Renal pelvis (tissue), 4 donors: Measurements from ENCODE around the gene BACH2. TPM values are rescaled to one million over a fixed set of nuclear protein-coding genes. Genes with fewer than 3 reads are reported as not detected.
"Not testable (repeated sequence)": the region's sequence is repeated elsewhere in the genome, so short reads cannot be mapped to it uniquely, and the experiment has no call there.

Source experiments
- DNase-seq: peaks from one replicate; pipeline ENCODE4 v3.0.0-alpha.2; 2013
- polyA plus RNA-seq, 3 donors: library from polyadenylated mRNA; unstranded; fragments of 120-200 nt; gene quantifications; one replicate each; pipeline ENCODE4 v1.2.1, GENCODE V29; 2013; ENCODE audit not compliant: insufficient read length in 3 of 3

The BACH2 gene
- polyA plus RNA-seq, 3 donors: 9.2 to 11.0 (median 9.9) TPM

- no peak for DNase-seq
These were observed 110.6 kb downstream of the BACH2 start for GRCh38 chr6:90186026-90186425.

GRCh38 chr6:90184334-90185298, 112.0 kb downstream of the BACH2 start:
- peak; percentile 46 for DNase-seq

DNA sequence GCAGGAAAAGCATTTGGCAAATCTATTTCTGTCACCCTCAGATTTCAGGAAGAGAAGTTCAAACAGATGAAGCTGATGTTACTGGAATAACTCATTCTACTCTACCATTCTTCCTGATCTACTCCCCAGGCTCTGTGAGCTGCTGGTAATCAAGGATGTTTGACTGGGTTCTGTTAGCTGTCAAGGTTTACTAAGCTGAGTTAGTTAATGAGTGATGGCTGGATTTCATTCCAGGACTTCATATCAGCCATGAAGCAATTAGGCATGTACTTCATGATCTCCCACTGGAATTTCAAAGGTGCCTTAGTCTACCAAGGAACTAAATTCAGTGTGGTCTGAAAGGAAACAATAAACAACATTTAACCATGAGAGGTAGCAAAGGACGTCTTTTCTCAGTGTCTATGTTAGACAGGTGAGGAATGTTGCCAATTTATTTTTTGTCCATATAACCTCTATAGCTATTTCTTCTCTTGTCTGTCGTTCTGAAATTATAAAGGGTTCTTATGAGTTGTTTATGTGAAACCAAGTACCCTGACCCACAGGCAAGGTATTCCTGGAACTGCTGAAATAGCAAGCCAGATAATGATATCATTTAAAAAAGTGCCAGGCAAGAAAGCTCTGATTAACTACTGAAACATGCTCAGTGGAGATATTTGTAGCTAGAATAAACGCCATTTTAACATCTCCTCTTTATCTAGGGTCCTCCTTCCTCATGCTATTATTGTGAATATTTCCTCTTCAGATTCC, 112.9 kb downstream of the BACH2 start:
- DNase-seq: peak; percentile 42

DNA sequence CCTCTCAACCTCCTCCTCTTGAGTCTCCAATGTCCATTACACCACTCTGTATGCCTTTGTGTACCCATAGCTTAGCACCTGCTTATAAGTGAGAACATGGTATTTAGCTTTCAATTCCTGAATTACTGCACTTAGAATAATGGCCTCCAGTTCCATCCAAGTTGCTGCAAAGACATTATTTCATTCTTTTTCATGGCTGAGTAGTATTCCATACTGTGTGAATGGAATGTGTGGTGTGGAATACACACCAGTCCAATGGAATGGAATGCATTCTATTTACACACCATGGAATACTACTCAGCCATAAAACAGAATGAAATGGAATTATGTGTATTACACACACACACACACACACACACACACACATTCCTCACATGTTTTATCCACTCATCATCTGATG, 116.1 kb downstream of the BACH2 start:
- DNase-seq: no peak

GRCh38 chr6:90179190-90180169, 117.2 kb downstream of the BACH2 start:
- DNase-seq: no peak

- DNase-seq: no peak
These were observed 118.2 kb downstream of the BACH2 start for GRCh38 chr6:90178384-90178855.

DNA sequence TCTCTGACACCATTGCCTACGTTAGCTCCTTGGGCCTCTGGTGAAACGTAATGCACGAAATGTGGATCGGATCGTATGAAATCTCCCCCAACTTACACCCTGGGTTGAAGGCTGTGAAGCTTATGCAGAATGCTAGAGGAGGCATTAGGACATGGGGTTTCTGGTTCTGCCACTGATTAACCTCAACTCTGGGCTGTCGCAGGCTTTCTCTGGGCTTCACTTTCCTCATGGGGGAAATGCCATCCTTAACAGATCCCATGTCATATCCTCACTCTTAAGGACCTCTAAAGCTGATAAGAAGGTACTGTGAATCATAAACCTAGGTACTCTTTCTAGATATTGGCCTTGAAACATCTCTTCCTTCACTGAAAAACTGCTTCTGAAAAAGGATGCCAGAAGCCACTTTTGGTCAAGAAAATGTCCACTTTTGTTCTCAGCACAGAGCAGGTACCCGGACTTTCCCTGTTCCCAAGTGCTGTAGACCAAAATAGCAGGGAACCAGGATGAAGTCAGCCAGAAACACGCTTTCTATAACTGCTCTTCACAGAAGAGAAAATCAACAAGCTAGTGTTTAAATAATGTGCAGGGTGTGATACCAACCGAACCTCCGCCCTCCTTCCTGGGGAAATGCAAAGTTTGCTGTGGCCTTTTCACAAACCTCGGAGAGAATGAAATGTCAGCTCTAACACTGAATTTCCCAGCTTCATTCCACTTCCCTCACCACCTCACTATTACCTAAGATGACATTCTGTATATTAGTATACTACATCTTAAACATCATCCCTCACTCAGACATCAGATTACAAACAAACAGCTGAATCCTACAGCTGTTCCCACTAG, 118.9 kb downstream of the BACH2 start:
- DNase-seq: no peak

GRCh38 chr6:90175627-90176538, 120.8 kb downstream of the BACH2 start:
- DNase-seq: no peak

GRCh38 chr6:90173262-90173925, 123.2 kb downstream of the BACH2 start:
- no peak for DNase-seq

GRCh38 chr6:90170601-90171000, 126.0 kb downstream of the BACH2 start:
- no peak for DNase-seq

DNA sequence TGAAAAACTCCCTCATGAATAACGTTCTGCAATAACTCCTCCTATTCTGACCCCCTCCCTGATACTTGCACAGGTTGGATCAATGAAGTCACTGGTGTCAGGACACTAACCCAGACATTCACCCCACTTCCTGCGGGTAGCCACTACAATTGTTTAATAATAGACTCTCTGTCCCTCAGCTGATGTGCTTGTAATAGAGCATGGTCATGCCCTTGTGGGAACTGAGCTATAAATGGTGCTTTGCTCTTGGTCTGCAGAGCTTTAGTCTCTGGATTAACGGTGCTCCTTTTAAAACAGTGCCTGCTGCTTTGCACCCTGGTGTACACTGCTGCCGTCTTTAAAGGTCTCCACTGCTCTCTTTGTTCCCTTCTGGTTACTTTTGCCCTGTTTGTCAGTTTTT, 127.3 kb downstream of the BACH2 start:
- no peak for DNase-seq

DNA sequence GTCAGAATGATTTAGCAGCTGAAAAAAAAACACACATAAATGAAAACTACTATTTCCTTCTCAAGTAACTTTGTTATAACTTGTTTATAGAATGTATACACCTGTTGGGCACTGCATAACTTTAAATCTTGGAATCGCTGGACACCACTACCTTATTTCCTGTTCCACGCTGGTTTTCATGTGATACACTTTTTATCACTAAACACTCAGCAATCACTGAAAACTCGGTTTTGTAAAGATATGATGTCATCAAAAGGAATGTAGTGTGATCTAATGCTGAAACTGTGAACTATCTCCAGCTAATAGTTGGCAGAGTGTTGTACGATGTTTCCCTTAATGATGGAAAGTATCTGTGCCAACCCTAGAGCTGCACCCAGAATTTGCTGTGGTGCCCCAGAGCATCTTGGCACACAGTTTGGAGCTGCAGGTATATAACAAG, 127.9 kb downstream of the BACH2 start:
- no peak for DNase-seq

DNA sequence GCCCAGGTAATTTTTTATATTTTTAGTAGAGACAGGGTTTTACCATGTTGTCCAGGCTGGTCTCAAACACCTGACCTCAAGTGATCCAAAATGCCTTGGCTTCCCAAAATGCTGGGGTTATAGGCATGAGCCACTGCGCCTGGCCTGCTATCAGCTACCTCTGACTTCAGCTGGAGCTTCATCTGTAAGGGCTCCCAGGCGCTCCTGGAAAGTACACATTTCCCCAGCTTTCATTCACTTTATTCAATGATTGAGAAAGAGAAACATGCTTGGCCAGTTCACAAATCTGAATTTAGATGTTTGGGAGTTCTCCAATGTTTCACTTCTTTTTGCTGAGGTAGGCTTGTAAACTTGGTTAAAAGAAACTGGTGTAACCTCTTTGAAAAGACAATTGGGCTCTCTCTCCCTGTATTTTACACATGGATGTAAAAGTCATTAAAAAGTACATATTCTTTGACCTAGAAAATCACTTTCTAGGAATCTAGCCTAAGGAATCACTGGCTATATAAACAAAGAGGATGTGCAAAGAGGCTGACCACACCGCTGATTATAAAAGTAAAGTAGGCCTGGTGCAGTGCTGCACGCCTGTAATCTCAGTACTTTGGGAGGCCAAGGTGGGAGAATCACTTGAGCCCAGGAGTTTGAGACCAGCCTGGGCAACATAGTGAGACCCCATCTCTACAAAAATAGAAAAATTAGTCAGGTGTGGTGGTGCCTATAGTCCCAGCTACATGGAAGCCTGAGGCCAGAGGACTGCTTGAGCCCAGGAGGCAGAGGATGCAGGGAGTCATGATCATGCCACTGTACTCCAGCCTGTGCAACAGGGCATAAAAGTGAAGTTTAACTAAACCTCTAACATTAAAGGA, 128.9 kb downstream of the BACH2 start:
- no peak for DNase-seq

DNA sequence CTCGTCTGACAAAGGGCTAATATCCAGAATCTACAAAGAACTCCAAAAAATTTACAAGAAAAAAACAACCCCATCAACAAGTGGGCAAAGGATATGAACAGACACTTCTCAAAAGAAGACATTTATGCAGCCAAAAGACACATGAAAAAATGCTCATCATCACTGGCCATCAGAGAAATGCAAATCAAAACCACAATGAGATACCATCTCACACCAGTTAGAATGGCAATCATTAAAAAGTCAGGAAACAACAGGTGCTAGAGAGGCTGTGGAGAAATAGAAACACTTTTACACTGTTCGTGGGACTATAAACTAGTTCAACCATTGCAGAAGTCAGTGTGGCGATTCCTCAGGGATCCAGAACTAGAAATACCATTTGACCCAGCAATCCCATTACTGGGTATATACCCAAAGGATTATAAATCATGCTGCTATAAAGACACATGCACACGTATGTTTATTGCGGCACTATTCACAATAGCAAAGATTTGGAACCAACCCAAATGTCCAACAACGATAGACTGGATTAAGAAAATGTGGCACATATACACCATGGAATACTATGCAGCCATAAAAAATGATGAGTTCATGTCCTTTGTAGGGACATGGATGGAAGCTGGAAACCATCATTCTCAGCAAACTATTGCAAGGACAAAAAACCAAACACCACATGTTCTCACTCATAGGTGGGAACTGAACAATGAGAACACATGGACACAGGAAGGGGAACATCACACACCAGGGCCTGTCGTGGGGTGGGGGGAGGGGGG, 130.3 kb downstream of the BACH2 start:
- not testable (repeated sequence) for DNase-seq

GRCh38 chr6:90162648-90163387, 133.8 kb downstream of the BACH2 start:
- no peak for DNase-seq

GRCh38 chr6:90160013-90160412, 136.6 kb downstream of the BACH2 start:
- DNase-seq: no peak
